H9 (cell line): Measurements from ENCODE around the gene MARCHF6. TPM values are rescaled to one million over a fixed set of nuclear protein-coding genes. Genes with fewer than 3 reads are reported as not detected.

ENCODE experiments used
- DNase-seq: peaks from one replicate; pipeline ENCODE4 v3.0.0-alpha.2; 2017
- H2AFZ ChIP-seq: one replicate; pipeline ENCODE4 v1.6.1; 2013; ENCODE audit warnings: mild to moderate bottlenecking, low read length, control low read depth, moderate library complexity
- H2AK5ac ChIP-seq: 2 replicates; pipeline ENCODE4 v1.6.1; 2013; ENCODE audit warnings: low read length, control low read depth, mixed read lengths; ENCODE audit not compliant: insufficient read length
- H2BK120ac ChIP-seq: one replicate; pipeline ENCODE4 v1.6.1; 2013; ENCODE audit warnings: low read depth, mild to moderate bottlenecking, low read length, control low read depth, inconsistent platforms; ENCODE audit not compliant: poor library complexity, severe bottlenecking
- H2BK12ac ChIP-seq: 2 replicates; pipeline ENCODE4 v1.6.1; 2013; ENCODE audit warnings: low read length, control low read depth, mixed read lengths, low read depth; ENCODE audit not compliant: insufficient read length
- H2BK15ac ChIP-seq: 2 replicates; pipeline ENCODE4 v1.6.1; 2013; ENCODE audit warnings: low read depth, low read length, control low read depth
- H2BK20ac ChIP-seq: one replicate; pipeline ENCODE4 v1.6.1; 2013; ENCODE audit warnings: low read depth, mild to moderate bottlenecking, low read length, control low read depth, inconsistent platforms; ENCODE audit not compliant: poor library complexity, severe bottlenecking
- H2BK5ac ChIP-seq: 2 replicates; pipeline ENCODE4 v1.6.1; 2013; ENCODE audit warnings: low read length, control low read depth, mixed read lengths; ENCODE audit not compliant: insufficient read length
- H3K14ac ChIP-seq: 2 replicates; pipeline ENCODE4 v1.6.1; 2013; ENCODE audit warnings: low read length, control low read depth; ENCODE audit not compliant: insufficient read depth
- H3K18ac ChIP-seq: 2 replicates; pipeline ENCODE4 v1.6.1; 2013; ENCODE audit warnings: low read depth, mild to moderate bottlenecking, mixed read lengths, low read length, control low read depth; ENCODE audit not compliant: insufficient read length
- H3K23ac ChIP-seq: 2 replicates; pipeline ENCODE4 v1.6.1; 2013; ENCODE audit warnings: low read length, control low read depth, mixed read lengths, low read depth; ENCODE audit not compliant: insufficient read length
- H3K23me2 ChIP-seq: 2 replicates; pipeline ENCODE4 v1.6.1; 2013; ENCODE audit warnings: low read depth, mild to moderate bottlenecking, mixed read lengths, low read length, control low read depth; ENCODE audit not compliant: insufficient read length, poor library complexity, severe bottlenecking
- H3K27ac ChIP-seq: 2 replicates; pipeline ENCODE4 v1.5.1; 2013; ENCODE audit warnings: low read length, control low read depth, mixed read lengths, low read depth; ENCODE audit not compliant: insufficient read length
- H3K27me3 ChIP-seq: 2 replicates; pipeline ENCODE4 v1.6.1; 2013; ENCODE audit warnings: low read length, control low read depth, inconsistent platforms; ENCODE audit not compliant: insufficient read depth
- H3K4ac ChIP-seq: 2 replicates; pipeline ENCODE4 v1.6.1; 2013; ENCODE audit warnings: low read depth, mild to moderate bottlenecking, control low read depth, inconsistent platforms, low read length, moderate library complexity
- H3K4me1 ChIP-seq: 2 replicates; pipeline ENCODE4 v1.6.1; 2013; ENCODE audit warnings: low read length, control low read depth, inconsistent platforms; ENCODE audit not compliant: insufficient read depth
- H3K4me2 ChIP-seq: 2 replicates; pipeline ENCODE4 v1.6.1; 2013; ENCODE audit warnings: low read length, control low read depth, mixed read lengths; ENCODE audit not compliant: insufficient read length, insufficient read depth
- H3K56ac ChIP-seq: 2 replicates; pipeline ENCODE4 v1.6.1; 2013; ENCODE audit warnings: low read depth, mild to moderate bottlenecking, mixed read lengths, low read length, control low read depth; ENCODE audit not compliant: insufficient read length
- H3K79me1 ChIP-seq: 2 replicates; pipeline ENCODE4 v1.6.1; 2013; ENCODE audit warnings: low read depth, mild to moderate bottlenecking, moderate library complexity, low read length, control low read depth, inconsistent platforms; ENCODE audit not compliant: insufficient read depth, poor library complexity, severe bottlenecking
- H3K79me2 ChIP-seq: 2 replicates; pipeline ENCODE4 v1.6.1; 2013; ENCODE audit warnings: low read length, control low read depth, inconsistent platforms; ENCODE audit not compliant: insufficient read depth
- H3K9ac ChIP-seq: 2 replicates; pipeline ENCODE4 v1.6.1; 2013; ENCODE audit warnings: low read length, control low read depth, mixed read lengths; ENCODE audit not compliant: insufficient read length; ENCODE audit errors: extremely low read depth
- H3K9me3 ChIP-seq: one replicate; pipeline ENCODE4 v1.6.1; 2013; ENCODE audit warnings: low read depth, low read length, inconsistent platforms; ENCODE audit not compliant: control insufficient read depth
- H3T11ph ChIP-seq: one replicate; pipeline ENCODE4 v1.6.1; 2013; ENCODE audit warnings: mild to moderate bottlenecking, low read length, control low read depth, inconsistent platforms
- H4K20me1 ChIP-seq: one replicate; pipeline ENCODE4 v1.6.1; 2013; ENCODE audit not compliant: control insufficient read depth, insufficient read length, insufficient read depth
- H4K5ac ChIP-seq: 2 replicates; pipeline ENCODE4 v1.6.1; 2013; ENCODE audit warnings: low read depth, mild to moderate bottlenecking, mixed read lengths, low read length, control low read depth; ENCODE audit not compliant: insufficient read length
- H4K8ac ChIP-seq: replicated peaks from 2 replicates; pipeline ENCODE4 v1.6.1; 2013; ENCODE audit warnings: low read length, control low read depth, mixed read lengths, low read depth; ENCODE audit not compliant: insufficient read length
- H4K91ac ChIP-seq: 2 replicates; pipeline ENCODE4 v1.6.1; 2013; ENCODE audit warnings: low read depth, mild to moderate bottlenecking, moderate library complexity, mixed read lengths, low read length, control low read depth; ENCODE audit not compliant: insufficient read length
- H3K27ac Mint-ChIP-seq, 3 experiments: 2 replicates in 2 of 3; 3 replicates in 1 of 3; pipeline ENCODE4 v1.8.0; 2020 to 2021; ENCODE audit warnings: mixed read lengths in 3 of 3, mild to moderate bottlenecking in 1 of 3, moderate library complexity in 1 of 3
- H3K27me3 Mint-ChIP-seq: 2 replicates; pipeline ENCODE4 v1.8.0; 2021; ENCODE audit warnings: low read depth, mild to moderate bottlenecking, moderate library complexity, mixed read lengths
- H3K36me3 Mint-ChIP-seq, 3 experiments: 2 replicates in 2 of 3; 3 replicates in 1 of 3; pipeline ENCODE4 v1.8.0; 2020 to 2021; ENCODE audit warnings: low read depth in 3 of 3, mixed read lengths in 3 of 3; ENCODE audit not compliant: insufficient read depth in 1 of 3
- H3K4me1 Mint-ChIP-seq, 2 experiments: 2 replicates each; pipeline ENCODE4 v1.8.0; 2020; ENCODE audit warnings: mixed read lengths in 2 of 2
- H3K4me3 Mint-ChIP-seq, 2 experiments: 2 replicates in 1 of 2; 3 replicates in 1 of 2; pipeline ENCODE4 v1.8.0; 2020 to 2021; ENCODE audit warnings: mild to moderate bottlenecking in 2 of 2, mixed read lengths in 2 of 2, moderate library complexity in 1 of 2
- H3K9me3 Mint-ChIP-seq, 2 experiments: 2 replicates in 1 of 2; 3 replicates in 1 of 2; pipeline ENCODE4 v1.8.0; 2020; ENCODE audit warnings: mild to moderate bottlenecking in 2 of 2, mixed read lengths in 2 of 2, moderate library complexity in 1 of 2
- CTCF ChIP-seq: fragments of 200-600 bp; sonication (generic); conservative IDR thresholded peaks from 3 replicates; pipeline ENCODE4 v1.8.0; 2021; ENCODE audit warnings: antibody characterized with exemption, mild to moderate bottlenecking
- WGBS: extraction: QIAGEN DNeasy Blood & Tissue Kit; methylation state at CpG from one replicate; pipeline ENCODE4 v1.1.7; 2013; ENCODE audit warnings: missing lambda C conversion rate, low lambda C conversion rate, mixed read lengths; ENCODE audit not compliant: insufficient read length; ENCODE audit errors: extremely low coverage; 5-methylcytosine and 5-hydroxymethylcytosine counted together
- total RNA-seq: library from RNA; stranded (reverse); gene quantifications from 2 replicates; pipeline ENCODE4 v1.2.1, GENCODE V29; 2021

Gene MARCHF6
- total RNA-seq, 1 experiment from 2014 or later, result 118 TPM

GRCh38 chr5:10365782-10366181 lies 12.3 kb downstream of the MARCHF6 start:
- no CpG with 5 or more reads among the region's 7 CpGs for WGBS
- Histone ChIP-seq H2BK20ac (no peak overlapping the region), H4K20me1 (no peaks in the 10 kb centered on the region), H3K56ac (no peak overlapping the region), H3K18ac (no peak overlapping the region), H3K4me1 (peaks cover 2% of the 10 kb centered on the region; the same call in 1 of the 2 replicates), H3K9ac (no peak overlapping the region), H3K4ac (no peak overlapping the region), H2BK120ac (no peak overlapping the region), H4K91ac (no peak overlapping the region), H3K4me2 (no peak overlapping the region), H4K8ac (no peak overlapping the region), H3K27me3 (no peaks in the 10 kb centered on the region), H2AK5ac (no peak overlapping the region), H3T11ph (no peak overlapping the region), H2BK5ac (no peak overlapping the region), H2AFZ (no peak overlapping the region), H2BK15ac (no peak overlapping the region), H4K5ac (no peak overlapping the region), H3K27ac (no peak overlapping the region), H3K79me1 (peaks cover 7% of the 10 kb centered on the region), H3K23me2 (no peaks in the 10 kb centered on the region), H3K23ac (no peak overlapping the region), H2BK12ac (no peak overlapping the region), H3K9me3 (no peaks in the 10 kb centered on the region), H3K14ac (no peak overlapping the region), H3K79me2 (peaks cover 27% of the 10 kb centered on the region; the same call in 1 of the 2 replicates)
- Mint-ChIP-seq H3K4me3 (no peak overlapping the region), H3K27ac (no peak overlapping the region), H3K27me3 (no peaks in the 10 kb centered on the region), H3K36me3 (peaks cover 0 to 4% (median 3%) of the 10 kb centered on the region in 3 experiments; a peak in 2 of 7 replicates), H3K4me1 (peaks cover 11 to 18% of the 10 kb centered on the region in 2 experiments), H3K9me3 (no peaks in the 10 kb centered on the region)
- no peak for TF ChIP-seq CTCF
- DNase-seq, result no peak
